HG03025 (cell line): ENCODE data around the gene PAQR4.

Source experiments
- ATAC-seq: cut with Tn5 transposase; IDR thresholded peaks from one replicate; pipeline ENCODE4 v1.9.1; 2021; ENCODE audit warnings: mild to moderate bottlenecking, moderate library complexity; ENCODE audit not compliant: unreplicated experiment, low FRiP score

The PAQR4 gene

GRCh38 chr16:3019594-3020246 lies 50.6 kb downstream of the PAQR4 start:
- ATAC-seq = no peak

- ATAC-seq = no peak
These were observed 51.1 kb downstream of the PAQR4 start, which contains the start of gene TNFRSF12A for GRCh38 chr16:3020247-3020603. TSS of gene TNFRSF12A (plus strand) at chr16:3020368. CDS start at chr16:3020398, 30 bp downstream.

- no peak for ATAC-seq
These were observed 51.7 kb downstream of the PAQR4 start for GRCh38 chr16:3020604-3021448.

GRCh38 chr16:3021449-3022207 lies 52.5 kb downstream of the PAQR4 start:
- ATAC-seq = no peak

GRCh38 chr16:3022208-3022683 lies 53.1 kb downstream of the PAQR4 start:
- ATAC-seq = no peak

- no peak for ATAC-seq
These were observed 53.7 kb downstream of the PAQR4 start for GRCh38 chr16:3022684-3023414.
